Right lobe of liver (tissue), 4 donors: ENCODE measurements around the gene CELSR3.

Experiments
- CTCF ChIP-seq, 4 donors: fragments of 200-600 bp in 3 of 4; fragments of 450-650 bp in 1 of 4; IDR thresholded peaks; one replicate each; pipeline versions ENCODE4 v1.5.1 to v1.8.0; 2016 to 2022; ENCODE audit warnings: antibody characterized with exemption in 4 of 4, mild to moderate bottlenecking in 2 of 4
- POLR2A ChIP-seq: fragments of 450-650 bp; IDR thresholded peaks from one replicate; pipeline ENCODE4 v1.6.1; 2017; ENCODE audit warnings: antibody characterized with exemption, mild to moderate bottlenecking
- donor health status: DM: no; HTN: no; CAD: no.
- donor health status: DM: no; HTN: no; CAD: no.
- donor health status: DM: no; HTN: yes; CAD: no.

DNA sequence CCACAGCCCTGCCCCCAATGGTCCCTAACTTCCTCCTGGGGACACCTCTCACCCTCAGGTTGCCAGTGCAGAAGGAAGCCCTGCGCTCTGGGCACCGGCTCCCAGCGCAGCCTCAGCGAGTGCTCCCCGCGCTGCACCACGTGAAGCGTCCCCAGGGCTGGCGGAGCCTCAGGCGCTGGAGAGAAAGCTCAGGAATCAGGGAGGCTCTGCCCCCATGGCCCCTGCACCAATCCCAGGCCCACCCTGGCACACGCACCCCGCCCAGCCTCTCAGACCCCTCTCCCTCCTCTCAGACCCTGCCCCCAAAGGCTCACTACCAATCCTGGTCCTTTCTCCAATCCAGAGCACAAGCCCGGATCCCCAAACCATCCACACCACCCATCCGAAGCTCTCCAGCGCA is 74.5 kb downstream of the CELSR3 start:
- TF ChIP-seq CTCF (IDR thresholded peaks at IDR 0.05) = no peak
- TF ChIP-seq POLR2A = no peak
